Effector memory CD8-positive, alpha-beta T cell (primary cell): ENCODE data around the gene CACNA1C.

Experiments used
- ATAC-seq: fragments of 150-1000 bp; cut with Tn5 transposase; replicated peaks from 2 replicates; pipeline ENCODE4 v1.10.0; 2021; ENCODE audit warnings: mild to moderate bottlenecking, moderate library complexity
- DNase-seq, 3 experiments: peaks; one replicate each; pipeline ENCODE4 v3.0.0; 2021
- H3K27ac Mint-ChIP-seq, 2 donors: one replicate each; pipeline ENCODE4 v1.8.0; 2022; ENCODE audit warnings: mild to moderate bottlenecking in 2 of 2, mixed read lengths in 2 of 2, moderate library complexity in 2 of 2
- H3K27me3 Mint-ChIP-seq, 2 donors: one replicate each; pipeline ENCODE4 v1.8.0; 2022; ENCODE audit warnings: mixed read lengths in 2 of 2
- H3K36me3 Mint-ChIP-seq: one replicate; pipeline ENCODE4 v1.8.0; 2022; ENCODE audit warnings: mild to moderate bottlenecking, moderate library complexity, mixed read lengths; ENCODE audit not compliant: insufficient read depth
- H3K4me1 Mint-ChIP-seq, 2 donors: one replicate each; pipeline ENCODE4 v1.8.0; 2022; ENCODE audit warnings: low read depth in 2 of 2, mixed read lengths in 2 of 2
- H3K4me3 Mint-ChIP-seq, 2 donors: one replicate each; pipeline ENCODE4 v1.8.0; 2022; ENCODE audit warnings: mild to moderate bottlenecking in 2 of 2, mixed read lengths in 2 of 2, moderate library complexity in 2 of 2
- H3K9me3 Mint-ChIP-seq, 2 donors: one replicate each; pipeline ENCODE4 v1.8.0; 2022; ENCODE audit warnings: mixed read lengths in 2 of 2

The CACNA1C gene

DNA sequence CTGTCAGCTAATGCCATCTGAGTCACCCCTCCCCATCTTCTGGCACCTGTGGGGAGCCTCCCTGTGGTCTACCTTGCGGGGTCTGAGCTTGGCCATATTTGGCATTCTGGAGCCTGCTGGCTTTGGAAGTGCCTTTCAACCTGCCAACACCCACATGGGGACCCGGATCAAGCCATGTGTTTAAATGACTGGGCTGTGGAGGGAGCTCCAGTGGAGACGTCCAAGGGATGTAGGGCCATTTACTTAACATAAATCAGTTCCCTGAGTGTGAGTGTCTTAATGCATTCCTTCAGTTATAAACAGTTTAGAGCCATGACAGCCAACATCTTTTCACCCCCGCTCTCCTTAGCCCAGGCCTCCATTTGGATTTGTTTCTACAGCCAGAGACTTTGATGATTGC is 22.0 kb downstream of the CACNA1C start:
- no peak for ATAC-seq
- H3K9me3 Mint-ChIP-seq, result peaks cover 4 to 11% of the 10 kb centered on the region in 2 donors

DNA sequence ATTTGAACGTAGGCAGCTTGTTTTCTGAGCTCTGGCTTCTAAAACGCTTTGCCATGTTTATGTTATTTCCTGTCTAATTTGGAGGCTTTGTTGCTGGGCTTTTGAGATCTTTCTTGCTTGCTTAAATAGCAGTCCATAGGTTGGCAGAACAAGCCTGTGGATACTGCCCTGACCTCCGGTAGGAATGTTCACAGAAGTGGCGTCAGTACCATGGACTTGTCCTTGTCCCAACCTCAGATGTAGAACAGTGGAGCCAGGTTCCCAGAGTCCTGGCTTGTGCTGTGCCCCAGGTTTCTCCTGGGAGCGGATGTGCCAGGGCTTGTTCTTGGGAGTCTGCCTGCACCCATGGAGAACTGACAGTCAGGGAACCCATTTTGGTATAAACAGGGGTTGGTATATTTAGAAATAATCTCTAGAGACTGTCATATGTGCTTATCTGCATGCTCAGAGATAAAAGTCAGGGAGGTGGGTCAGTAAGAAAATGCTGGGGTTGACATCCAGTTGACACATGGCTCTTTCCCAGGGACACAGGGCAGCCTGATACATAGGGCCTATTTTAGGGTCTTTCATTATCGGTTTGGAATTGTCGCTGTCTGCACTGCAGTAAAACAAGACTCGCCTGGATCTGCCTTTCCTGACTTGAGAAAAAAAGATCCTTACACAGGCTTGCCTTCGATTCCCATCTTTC is 22.9 kb downstream of the CACNA1C start:
- ATAC-seq, result no peak
- H3K4me1 Mint-ChIP-seq, result no peaks in the 10 kb centered on the region
- no peaks in the 10 kb centered on the region for H3K36me3 Mint-ChIP-seq
- no peak overlapping the region for H3K4me3 Mint-ChIP-seq
- peaks cover 41 to 54% of the 10 kb centered on the region in 2 donors for H3K27me3 Mint-ChIP-seq
- no peak overlapping the region for H3K27ac Mint-ChIP-seq
- no peak for DNase-seq
- peaks cover 4 to 11% of the 10 kb centered on the region in 2 donors for H3K9me3 Mint-ChIP-seq

More for the DNA sequence above, 22.0 kb downstream of the CACNA1C start:
- no peak for DNase-seq
- Mint-ChIP-seq H3K4me3 (no peak overlapping the region), H3K27me3 (peaks cover 41 to 54% of the 10 kb centered on the region in 2 donors), H3K4me1 (no peaks in the 10 kb centered on the region), H3K27ac (no peak overlapping the region), H3K36me3 (no peaks in the 10 kb centered on the region)

DNA sequence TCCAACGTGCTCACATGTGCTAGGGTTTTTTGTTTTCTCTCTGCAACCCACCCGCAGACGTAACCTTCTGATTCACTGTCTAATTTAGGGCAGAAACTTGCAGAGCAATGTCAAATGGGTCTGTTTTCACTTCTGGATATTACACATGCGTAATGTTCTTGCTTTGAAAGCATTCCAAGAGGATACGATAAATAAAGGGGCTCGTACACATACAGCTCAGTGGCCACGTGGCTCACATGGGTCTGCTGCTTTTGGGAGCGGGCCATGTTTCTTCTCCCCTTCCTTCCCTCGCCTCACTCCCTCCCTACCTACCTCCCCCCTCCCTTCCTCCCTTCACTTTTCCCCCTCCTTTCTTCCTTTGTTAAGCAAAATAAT is 23.4 kb downstream of the CACNA1C start:
- Mint-ChIP-seq H3K27ac (no peak overlapping the region), H3K36me3 (no peaks in the 10 kb centered on the region), H3K4me3 (no peak overlapping the region), H3K27me3 (peaks cover 40 to 54% of the 10 kb centered on the region in 2 donors), H3K9me3 (peaks cover 2 to 7% of the 10 kb centered on the region in 2 donors), H3K4me1 (no peaks in the 10 kb centered on the region)
- no peak for ATAC-seq
- DNase-seq, result no peak

DNA sequence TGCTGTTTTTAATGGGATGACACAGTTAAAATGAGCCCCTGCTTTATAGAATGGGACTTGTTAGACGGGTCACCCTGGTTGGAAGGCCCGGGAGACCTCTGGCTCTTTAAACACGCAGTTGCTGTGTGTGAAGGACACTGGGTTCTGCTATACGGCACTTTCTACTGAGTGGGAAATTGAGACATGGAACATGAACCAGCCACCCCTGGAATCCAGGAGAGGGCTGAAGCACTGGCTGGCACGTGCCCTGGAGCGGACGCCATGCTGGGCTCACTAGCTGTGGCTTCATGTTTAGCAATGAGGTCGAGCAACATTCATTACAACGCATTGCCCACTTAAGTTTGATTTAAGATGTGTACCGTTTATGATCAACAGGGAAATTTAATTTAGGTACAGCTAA is 23.9 kb downstream of the CACNA1C start:
- no peaks in the 10 kb centered on the region for H3K4me1 Mint-ChIP-seq
- H3K36me3 Mint-ChIP-seq, result no peaks in the 10 kb centered on the region
- no peak overlapping the region for H3K27ac Mint-ChIP-seq
- peaks cover 0 to 1% of the 10 kb centered on the region in 2 donors for H3K9me3 Mint-ChIP-seq
- peaks cover 34 to 54% of the 10 kb centered on the region in 2 donors for H3K27me3 Mint-ChIP-seq
- no peak for ATAC-seq
- no peak overlapping the region for H3K4me3 Mint-ChIP-seq
- DNase-seq, result no peak

DNA sequence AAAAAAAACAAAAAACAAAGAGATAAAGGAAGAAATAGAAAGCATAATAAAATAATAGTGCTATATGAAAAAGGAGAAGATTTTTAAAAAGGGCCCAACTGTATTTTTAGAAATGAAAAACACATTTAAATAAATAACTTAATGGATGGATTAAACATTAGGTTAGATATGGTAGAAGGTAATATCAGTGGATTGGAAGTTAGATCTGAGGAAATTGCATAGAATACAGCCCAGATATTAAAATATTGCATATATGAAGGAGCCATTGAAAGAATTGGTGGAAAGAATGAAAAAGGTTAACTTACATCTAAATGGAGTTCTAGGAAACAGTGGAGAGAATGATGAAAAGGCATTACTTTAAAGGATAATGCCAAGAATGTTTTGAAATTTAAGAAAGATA is 27.8 kb downstream of the CACNA1C start:
- ATAC-seq (no peak), DNase-seq (no peak)
- Mint-ChIP-seq H3K4me3 (no peak overlapping the region), H3K9me3 (no peaks in the 10 kb centered on the region), H3K36me3 (no peaks in the 10 kb centered on the region), H3K27ac (no peak overlapping the region), H3K4me1 (no peaks in the 10 kb centered on the region), H3K27me3 (peaks cover 26 to 38% of the 10 kb centered on the region in 2 donors)

DNA sequence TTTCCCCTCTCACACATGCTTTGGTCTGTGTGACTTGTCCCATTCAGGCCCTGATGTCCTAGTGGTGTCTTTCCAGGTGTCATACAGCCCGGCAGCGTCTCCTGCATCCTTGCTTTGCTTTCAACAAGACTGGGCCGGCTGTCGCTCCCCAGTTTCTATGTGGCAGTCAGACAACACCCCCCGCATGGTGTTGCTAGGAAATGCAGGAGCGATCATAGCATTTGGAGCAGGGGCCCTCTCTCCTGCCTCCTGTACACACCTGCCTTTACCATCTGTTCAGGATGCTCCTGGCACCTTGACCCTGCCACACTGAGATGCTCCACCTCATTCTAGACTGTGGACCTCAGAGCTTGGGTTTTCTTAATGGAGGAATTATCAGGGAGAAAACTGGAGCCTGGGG is 29.5 kb downstream of the CACNA1C start:
- Mint-ChIP-seq H3K4me3 (no peak overlapping the region), H3K27me3 (peaks cover 20 to 29% of the 10 kb centered on the region in 2 donors), H3K4me1 (no peaks in the 10 kb centered on the region), H3K27ac (no peak overlapping the region), H3K9me3 (no peaks in the 10 kb centered on the region), H3K36me3 (no peaks in the 10 kb centered on the region)
- ATAC-seq (no peak), DNase-seq (no peak)

DNA sequence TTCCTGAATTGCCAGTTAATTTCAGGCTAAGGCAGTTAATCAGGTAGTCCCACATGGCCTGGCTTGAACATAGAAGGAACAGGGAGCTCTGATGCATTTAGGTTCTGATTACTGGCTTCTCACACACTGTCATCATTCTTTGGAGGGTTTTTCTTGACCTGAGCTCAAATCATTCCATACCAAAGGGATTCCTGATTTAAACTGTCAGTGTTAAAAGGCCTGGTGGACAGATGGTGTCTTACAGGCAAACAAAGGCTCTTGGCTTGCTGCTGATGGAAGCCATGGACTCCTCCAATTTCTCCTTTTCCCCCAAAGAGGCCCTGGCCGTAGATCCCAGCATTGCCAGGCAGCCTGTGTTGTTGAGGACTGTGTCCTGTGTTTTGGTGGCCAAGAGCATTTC is 30.2 kb downstream of the CACNA1C start:
- Mint-ChIP-seq H3K27me3 (peaks cover 15 to 22% of the 10 kb centered on the region in 2 donors), H3K9me3 (no peaks in the 10 kb centered on the region), H3K4me3 (no peak overlapping the region), H3K4me1 (no peaks in the 10 kb centered on the region), H3K36me3 (no peaks in the 10 kb centered on the region), H3K27ac (no peak overlapping the region)
- ATAC-seq, result no peak
- no peak for DNase-seq

DNA sequence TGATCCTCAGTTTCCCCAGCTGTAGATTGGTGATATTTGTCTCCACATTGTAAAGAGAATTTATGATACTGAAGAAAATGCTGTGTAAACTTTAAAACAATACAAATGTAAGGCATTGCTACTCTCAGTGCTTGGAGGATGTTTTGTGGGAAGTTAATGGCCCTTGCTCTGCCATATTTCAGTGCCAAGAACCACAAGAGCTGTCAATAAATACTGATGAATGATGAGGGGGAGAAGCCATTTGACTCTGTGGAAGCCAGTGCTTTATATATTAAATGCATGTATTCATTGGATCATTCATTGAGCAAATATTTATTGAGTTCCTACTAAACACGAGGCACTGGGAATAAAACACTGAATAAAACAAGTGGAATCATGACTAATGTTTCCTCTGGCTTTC is 30.8 kb downstream of the CACNA1C start:
- no peak overlapping the region for H3K4me3 Mint-ChIP-seq
- no peak overlapping the region for H3K27ac Mint-ChIP-seq
- H3K27me3 Mint-ChIP-seq, result peaks cover 10 to 20% of the 10 kb centered on the region in 2 donors
- no peaks in the 10 kb centered on the region for H3K4me1 Mint-ChIP-seq
- H3K36me3 Mint-ChIP-seq, result no peaks in the 10 kb centered on the region
- DNase-seq (no peak), ATAC-seq (no peak)
- no peaks in the 10 kb centered on the region for H3K9me3 Mint-ChIP-seq

DNA sequence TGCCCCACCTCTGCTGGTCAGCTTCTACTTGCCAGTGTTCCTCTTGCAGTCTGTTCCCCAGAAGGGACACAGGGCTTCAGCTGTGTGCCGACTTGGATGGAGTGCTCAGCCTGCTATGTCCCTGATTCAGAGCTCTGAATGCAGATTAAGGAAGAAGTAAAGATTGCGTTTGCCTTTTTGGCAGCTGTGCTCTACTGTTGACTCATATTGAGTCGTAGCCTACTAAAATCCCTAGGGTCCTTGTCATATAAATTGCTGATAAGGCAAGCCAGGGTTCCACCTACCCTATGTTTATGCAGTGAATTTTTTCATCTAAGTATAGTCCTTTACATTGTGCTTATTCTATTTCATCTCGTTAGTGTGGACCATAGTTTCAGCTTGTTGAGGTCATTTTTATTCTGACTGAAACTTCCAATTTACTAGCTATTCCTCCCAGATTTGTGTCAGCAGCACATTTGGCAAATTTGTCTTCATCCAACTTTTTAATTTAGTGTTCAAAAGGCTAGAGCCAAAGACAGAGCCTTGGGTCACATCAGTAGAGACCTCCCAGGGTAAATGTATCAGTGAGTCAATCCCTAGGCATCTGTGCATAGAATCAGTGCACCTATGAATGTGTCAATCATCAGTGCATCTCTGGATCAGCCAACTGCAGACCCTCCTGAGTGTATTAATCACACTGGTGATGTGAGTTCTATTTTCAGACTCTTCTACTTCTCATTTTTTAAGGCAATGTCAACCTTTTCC is 31.9 kb downstream of the CACNA1C start:
- no peaks in the 10 kb centered on the region for H3K4me1 Mint-ChIP-seq
- ATAC-seq (no peak), DNase-seq (no peak)
- H3K36me3 Mint-ChIP-seq, result no peaks in the 10 kb centered on the region
- no peak overlapping the region for H3K4me3 Mint-ChIP-seq
- H3K9me3 Mint-ChIP-seq, result no peaks in the 10 kb centered on the region
- no peak overlapping the region for H3K27ac Mint-ChIP-seq
- H3K27me3 Mint-ChIP-seq, result peaks cover 15 to 30% of the 10 kb centered on the region in 2 donors

DNA sequence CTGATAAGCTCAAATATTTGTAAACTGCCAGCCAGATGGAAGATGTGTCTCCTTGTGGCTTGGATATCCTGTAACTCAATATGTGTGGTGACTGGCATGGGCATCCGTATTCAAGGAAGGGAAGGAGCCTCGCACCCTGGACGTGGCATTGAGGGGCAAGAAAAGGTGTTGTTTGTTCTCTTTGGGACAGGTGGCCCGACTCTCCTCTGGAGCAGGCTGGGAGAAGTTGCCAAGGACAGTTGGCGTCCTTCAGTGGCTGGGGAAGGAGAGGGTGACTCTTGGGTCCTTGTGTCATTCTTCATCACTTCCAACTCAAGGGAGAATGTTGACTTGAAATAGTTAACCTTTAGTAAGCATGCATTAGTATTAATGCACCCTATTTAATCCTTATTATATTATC is 39.6 kb downstream of the CACNA1C start:
- no peak overlapping the region for H3K4me3 Mint-ChIP-seq
- no peak for ATAC-seq
- DNase-seq, result no peak
- no peak overlapping the region for H3K27ac Mint-ChIP-seq
- H3K27me3 Mint-ChIP-seq, result peaks cover 22 to 47% of the 10 kb centered on the region in 2 donors
- H3K4me1 Mint-ChIP-seq, result peaks cover 0 to 4% of the 10 kb centered on the region in 2 donors
- no peaks in the 10 kb centered on the region for H3K36me3 Mint-ChIP-seq
- no peaks in the 10 kb centered on the region for H3K9me3 Mint-ChIP-seq

DNA sequence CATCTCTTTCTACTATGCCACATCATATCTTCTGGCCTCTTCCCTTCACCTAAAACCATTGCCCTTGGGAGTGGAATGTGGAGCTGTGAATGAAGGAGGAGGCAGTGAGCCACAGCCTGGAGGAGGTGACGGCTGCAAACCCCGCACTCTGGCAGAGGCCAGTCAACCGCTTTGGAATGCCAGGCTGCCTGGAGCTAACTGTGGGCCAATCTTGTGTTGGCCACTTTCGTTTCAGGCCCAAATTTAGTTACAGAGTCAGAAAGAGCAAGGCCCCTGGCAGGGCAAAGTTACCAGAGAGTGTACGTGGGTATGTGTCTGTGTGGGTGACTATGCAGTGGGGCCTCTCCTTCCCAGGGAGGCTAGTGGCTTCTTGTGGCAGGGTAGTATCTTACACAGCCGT is 40.1 kb downstream of the CACNA1C start:
- no peak overlapping the region for H3K4me3 Mint-ChIP-seq
- no peak overlapping the region for H3K27ac Mint-ChIP-seq
- peaks cover 25 to 52% of the 10 kb centered on the region in 2 donors for H3K27me3 Mint-ChIP-seq
- no peaks in the 10 kb centered on the region for H3K36me3 Mint-ChIP-seq
- H3K4me1 Mint-ChIP-seq, result peaks cover 0 to 4% of the 10 kb centered on the region in 2 donors
- no peaks in the 10 kb centered on the region for H3K9me3 Mint-ChIP-seq
- ATAC-seq (no peak), DNase-seq (no peak)

DNA sequence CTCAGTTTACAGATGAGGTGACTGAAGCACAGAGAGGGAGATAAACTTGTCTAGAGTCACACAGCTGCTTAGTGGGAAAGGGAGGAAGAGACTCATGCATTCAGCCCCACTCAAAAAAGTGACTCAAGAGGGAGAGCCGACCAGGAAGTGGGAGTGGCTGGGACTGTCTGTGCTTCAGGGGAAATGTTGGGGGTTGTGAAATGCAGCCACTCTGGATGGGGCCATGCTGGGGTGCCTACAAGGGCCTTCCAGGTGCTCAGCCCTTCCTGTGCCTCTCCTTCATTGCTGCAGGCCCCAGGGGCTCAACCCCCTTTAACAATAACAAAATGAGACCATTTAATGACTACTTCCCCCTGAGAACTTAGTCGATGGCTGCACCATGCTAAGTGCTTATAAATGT is 41.8 kb downstream of the CACNA1C start:
- Mint-ChIP-seq H3K36me3 (no peaks in the 10 kb centered on the region), H3K27me3 (peaks cover 33 to 56% of the 10 kb centered on the region in 2 donors), H3K9me3 (no peaks in the 10 kb centered on the region), H3K4me3 (no peak overlapping the region), H3K27ac (no peak overlapping the region), H3K4me1 (peaks cover 0 to 4% of the 10 kb centered on the region in 2 donors)
- DNase-seq (no peak), ATAC-seq (no peak)

DNA sequence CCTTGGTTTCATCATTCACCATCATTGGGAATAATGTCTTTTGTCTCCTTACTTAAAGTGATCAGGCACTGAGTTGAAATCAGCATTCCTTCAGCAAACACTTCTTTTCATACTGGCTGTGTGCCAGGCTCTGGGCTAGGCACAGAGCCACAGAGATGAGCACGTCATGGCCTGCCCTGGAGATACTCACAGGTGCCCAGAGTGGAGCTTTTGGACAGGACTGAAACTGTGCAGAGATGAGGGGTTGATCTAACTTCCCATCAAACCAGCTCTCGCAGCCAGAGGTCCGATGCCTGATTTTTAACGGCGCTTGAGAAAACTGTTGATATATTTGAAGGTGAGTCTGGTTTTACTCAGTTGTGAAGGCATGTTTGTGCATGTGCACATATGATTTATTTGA is 43.1 kb downstream of the CACNA1C start:
- ATAC-seq (no peak), DNase-seq (no peak)
- Mint-ChIP-seq H3K9me3 (no peaks in the 10 kb centered on the region), H3K4me1 (peaks cover 0 to 4% of the 10 kb centered on the region in 2 donors), H3K27me3 (peaks cover 33 to 53% of the 10 kb centered on the region in 2 donors), H3K4me3 (no peak overlapping the region), H3K27ac (no peak overlapping the region), H3K36me3 (no peaks in the 10 kb centered on the region)

DNA sequence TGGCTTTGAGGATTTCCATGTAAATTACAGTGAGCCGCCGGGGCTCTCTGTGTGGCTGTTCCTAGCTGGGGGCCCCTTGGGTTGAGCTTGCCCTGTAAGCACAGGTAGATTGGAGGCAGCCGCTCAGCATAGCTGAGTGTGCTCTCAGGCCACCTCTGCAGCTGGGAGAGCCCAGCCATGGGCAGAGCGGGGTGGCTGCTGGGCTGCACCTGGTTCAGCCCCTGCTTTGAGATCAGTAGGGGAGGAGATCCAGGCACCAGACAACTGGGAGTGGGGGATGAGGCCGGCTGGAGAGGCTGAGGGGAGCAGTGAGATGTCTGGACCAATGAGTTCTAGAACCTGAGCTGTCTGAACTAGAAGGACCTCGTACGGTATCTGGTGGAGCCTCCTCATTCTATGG is 44.8 kb downstream of the CACNA1C start:
- ATAC-seq (no peak), DNase-seq (no peak)
- no peaks in the 10 kb centered on the region for H3K9me3 Mint-ChIP-seq
- H3K36me3 Mint-ChIP-seq, result no peaks in the 10 kb centered on the region
- H3K27ac Mint-ChIP-seq, result no peak overlapping the region
- no peak overlapping the region for H3K4me3 Mint-ChIP-seq
- peaks cover 18 to 36% of the 10 kb centered on the region in 2 donors for H3K27me3 Mint-ChIP-seq
- H3K4me1 Mint-ChIP-seq, result peaks cover 0 to 4% of the 10 kb centered on the region in 2 donors
